Muscle of back (tissue), 11 donors: Measurements from ENCODE around the gene HTR6. TPM values are rescaled to one million over a fixed set of nuclear protein-coding genes. Genes with fewer than 3 reads are reported as not detected.

Experiments
- DNase-seq, 3 donors: peaks; one replicate each; pipeline versions ENCODE4 v3.0.0 to v3.0.0-alpha.2; 2013
- polyA plus RNA-seq, 10 donors: library from polyadenylated mRNA; unstranded; fragments of 120-200 nt; gene quantifications; one replicate each; pipeline ENCODE4 v1.2.1, GENCODE V29; 2013; ENCODE audit not compliant: insufficient read length in 10 of 10

Gene HTR6
- polyA plus RNA-seq, 10 donors, result not detected

- no peak for DNase-seq
These were observed 22.7 kb downstream of the HTR6 start for GRCh38 chr1:19687414-19687813.

- DNase-seq, result no peak
These were observed 23.6 kb downstream of the HTR6 start for GRCh38 chr1:19688041-19688842.

DNA sequence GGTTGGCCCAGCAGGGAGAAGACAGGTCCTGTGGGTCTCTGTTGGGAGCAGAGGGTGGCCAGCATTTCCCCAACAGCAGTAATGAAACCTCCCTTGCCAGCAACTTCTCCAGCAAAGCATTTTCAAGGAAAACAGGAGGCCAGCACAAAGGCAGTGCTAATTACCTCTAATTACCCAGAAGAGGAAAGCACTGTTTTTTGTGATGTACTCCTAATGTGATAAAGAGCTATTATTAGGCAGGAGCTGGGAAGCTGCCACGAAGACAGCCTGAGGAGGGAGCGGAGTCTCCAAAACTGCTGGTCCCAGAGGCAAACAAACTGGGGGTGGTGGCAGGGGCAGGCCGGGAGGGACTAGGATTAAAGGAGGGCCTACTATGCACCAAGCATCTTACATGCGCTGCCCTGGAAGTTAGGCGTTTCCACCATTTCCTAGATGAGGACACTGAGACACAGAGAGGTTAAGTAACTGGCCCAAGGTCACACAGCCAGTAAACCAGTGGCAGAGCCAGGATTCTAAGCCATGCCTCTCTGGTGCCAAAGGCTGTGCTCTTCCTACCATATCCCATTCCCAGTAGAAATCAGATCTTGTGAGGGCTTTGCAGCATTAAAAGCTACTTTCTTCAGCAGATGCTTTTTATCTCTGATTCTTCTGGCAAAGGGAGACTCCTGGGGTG lies 24.5 kb downstream of the HTR6 start:
- no peak for DNase-seq

- no peak for DNase-seq
These were observed 25.2 kb downstream of the HTR6 start for GRCh38 chr1:19689856-19690255.

DNA sequence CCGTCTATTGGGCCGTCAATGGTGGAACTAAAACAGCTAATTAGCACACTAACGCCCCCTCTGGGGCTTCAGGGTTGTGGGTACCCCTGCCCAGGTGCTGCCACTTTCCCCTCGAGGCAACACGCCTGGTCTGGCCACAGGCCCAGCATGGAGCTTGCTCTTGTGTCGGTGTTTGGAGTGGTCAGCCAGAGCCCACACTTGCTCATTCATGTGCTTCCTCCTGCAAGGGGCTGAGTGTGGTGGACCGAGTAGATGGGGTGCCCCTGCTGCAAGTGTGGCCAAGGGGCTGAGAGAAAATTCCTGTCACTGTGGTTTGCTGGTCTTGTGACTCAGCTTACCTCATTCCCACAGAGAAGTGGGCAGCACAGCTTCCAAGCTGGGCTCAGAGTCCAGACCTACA lies 25.7 kb downstream of the HTR6 start:
- DNase-seq, result no peak

DNA sequence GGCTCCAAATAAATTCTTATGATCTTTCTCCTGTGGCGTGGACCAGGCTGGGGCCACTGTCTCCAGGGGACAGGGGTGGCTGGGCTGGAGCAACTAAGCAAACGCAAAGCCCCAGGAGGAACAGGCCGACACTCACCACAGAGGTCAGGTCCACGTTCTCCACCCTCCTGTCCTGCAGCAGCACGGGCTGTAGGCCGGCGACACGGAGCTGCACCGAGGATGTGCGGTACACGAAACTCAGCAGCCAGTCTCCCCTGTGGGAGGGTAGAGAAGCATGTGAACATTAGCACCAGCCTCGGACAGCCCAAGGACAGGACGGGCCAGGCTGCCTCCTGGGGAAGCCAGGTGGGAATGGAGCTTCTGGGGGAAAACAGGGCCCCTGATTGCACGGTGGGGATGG lies 29.6 kb downstream of the HTR6 start:
- DNase-seq, result no peak

DNA sequence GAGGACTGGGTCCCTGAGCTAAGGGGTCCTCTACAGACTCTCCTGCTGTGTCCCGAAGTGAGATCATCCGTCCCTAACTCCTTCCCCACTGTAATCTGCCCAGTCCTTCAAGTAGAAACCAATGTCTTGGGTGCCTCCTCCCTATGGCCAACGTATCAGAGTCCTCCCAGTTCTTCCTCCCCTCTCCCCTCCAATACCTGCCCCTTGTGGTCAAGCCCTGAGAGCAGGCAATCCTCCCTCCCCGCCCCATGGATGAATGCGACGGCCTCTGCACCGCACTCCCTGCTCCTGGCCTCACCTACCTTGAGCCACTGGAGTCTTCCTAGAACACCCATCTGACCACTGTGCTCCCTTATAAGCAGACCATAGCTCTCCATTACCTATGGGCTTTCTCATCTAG lies 31.1 kb downstream of the HTR6 start:
- DNase-seq, result no peak

DNA sequence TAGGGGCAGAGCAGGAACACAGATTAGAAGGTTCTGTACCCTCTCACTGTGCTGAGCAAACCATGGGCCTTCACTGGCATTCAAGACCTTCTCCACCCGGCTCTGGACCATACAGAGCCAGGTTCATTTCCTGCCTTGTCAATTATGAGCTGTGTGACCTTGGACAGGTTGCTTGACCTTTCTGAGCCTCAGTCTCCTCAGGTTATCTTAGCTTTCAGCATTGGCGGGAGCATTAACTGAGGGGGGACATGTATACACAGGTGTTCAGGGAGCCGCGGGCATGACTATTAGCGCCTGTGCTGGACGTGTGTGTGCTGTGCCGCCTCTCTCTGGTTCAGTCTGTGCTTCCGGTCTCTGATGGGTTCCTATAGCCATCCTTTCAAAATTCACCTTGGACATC lies 32.1 kb downstream of the HTR6 start:
- no peak for DNase-seq

GRCh38 chr1:19698181-19698580 lies 33.5 kb downstream of the HTR6 start:
- no peak for DNase-seq

GRCh38 chr1:19700079-19700777 lies 35.6 kb downstream of the HTR6 start:
- no peak for DNase-seq

GRCh38 chr1:19703280-19703679 lies 38.6 kb downstream of the HTR6 start:
- no peak for DNase-seq

DNA sequence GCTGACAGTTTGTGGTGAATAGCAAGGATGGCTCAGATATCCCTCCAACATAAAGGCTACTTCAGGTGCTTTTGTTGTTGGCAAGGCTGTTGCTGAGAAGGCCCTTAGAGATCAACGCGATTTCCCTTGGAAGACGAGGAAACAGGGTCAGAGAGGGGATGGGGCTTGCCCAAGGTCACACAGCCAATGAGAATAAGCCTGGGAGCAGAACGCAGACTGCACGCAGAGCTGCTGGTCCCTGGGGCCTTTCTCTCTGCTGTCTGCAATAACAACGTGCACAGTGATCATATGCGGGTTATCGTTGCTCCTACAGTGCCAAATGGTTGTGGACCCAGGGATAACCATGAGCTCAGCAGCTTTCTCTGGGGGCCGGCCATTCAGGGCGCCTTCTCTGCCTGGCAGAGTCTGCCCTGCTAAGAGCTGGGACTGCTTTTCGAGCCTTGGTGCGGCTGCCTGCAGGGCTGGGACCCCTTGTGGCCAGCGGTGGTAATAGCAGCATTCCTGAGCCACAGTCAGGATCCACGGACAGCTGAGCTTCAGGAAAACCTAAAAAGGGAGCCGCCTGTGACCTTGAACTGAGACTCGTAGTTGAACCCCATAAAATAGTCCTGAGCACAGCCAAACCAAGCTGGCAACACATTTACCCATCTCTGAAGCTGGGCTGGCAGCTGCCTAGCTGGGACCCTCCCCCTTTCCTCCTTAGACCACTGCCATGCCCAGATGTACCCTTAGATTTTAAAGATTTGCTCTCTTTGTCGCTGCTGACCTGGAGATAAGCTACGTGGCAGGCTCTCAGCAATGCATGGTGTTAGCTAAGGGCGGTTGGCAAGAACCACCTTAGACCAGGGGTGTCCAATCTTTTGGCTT lies 39.8 kb downstream of the HTR6 start:
- peak; percentile 49 to 81 (median 66) for DNase-seq

- DNase-seq, result no peak
These were observed 40.8 kb downstream of the HTR6 start for GRCh38 chr1:19705464-19705863.

GRCh38 chr1:19706136-19706535 lies 41.5 kb downstream of the HTR6 start:
- DNase-seq, result no peak

- no peak for DNase-seq
These were observed 44.0 kb downstream of the HTR6 start for GRCh38 chr1:19708567-19709110.

DNA sequence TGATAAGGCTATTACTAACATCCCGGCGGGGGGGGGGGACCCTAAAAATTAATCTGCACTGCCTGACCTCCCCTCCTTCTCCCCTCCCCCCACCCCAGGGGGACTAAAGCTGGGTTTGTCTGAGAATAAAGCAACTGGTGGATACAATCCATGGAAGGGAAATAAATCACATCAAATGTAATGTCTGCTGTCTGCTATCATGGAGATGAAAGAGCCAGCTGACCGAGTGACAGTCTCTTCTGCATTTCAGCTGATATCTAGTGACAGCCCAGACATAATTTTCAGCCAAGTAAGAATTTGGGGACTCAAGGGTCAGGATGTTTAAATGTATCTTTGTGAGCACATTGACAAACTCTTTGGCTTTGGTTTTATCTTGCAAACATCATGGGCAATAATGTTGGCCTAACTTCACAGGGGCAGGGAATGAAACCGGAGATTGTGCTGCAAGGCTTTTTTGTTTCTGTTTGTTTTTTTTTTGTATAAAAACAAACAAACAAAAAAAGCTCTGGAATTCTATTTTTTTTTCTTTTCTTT lies 44.7 kb downstream of the HTR6 start:
- no peak for DNase-seq

- DNase-seq, result no peak
These were observed 46.3 kb downstream of the HTR6 start for GRCh38 chr1:19710825-19711611.

DNA sequence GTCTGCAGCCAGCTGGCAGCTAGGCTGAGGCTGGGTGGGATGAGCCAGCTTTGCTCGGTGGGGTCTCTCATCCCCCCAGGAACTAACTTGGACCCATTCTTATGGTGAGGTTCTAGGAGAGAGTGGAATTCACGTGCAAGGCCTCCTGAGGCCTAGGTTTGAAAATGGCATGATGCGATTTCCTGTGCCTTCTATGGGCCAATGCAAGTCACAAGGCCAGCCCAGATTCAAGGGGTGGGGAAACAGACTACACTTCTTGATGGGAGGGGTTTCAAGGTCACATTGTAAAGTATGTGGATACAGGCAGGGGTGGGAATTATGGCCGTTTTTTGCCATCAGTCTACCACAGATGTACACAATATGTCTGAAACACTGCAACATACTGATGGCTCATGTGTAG lies 48.3 kb downstream of the HTR6 start:
- DNase-seq, result no peak

GRCh38 chr1:19715334-19716203 lies 50.9 kb downstream of the HTR6 start:
- DNase-seq, result peak; percentile 76 to 83 (median 82)
